ENCODE results near the gene CTDSPL2. TPM values are rescaled to one million over a fixed set of nuclear protein-coding genes. Genes with fewer than 3 reads are reported as not detected.

The CTDSPL2 gene
- total and polyA plus RNA-seq, 2 of the 8 experiments (the other 6 are each of a cell fraction or from before 2014, with no cell fraction given): 25.2 to 64.7 TPM

DNA sequence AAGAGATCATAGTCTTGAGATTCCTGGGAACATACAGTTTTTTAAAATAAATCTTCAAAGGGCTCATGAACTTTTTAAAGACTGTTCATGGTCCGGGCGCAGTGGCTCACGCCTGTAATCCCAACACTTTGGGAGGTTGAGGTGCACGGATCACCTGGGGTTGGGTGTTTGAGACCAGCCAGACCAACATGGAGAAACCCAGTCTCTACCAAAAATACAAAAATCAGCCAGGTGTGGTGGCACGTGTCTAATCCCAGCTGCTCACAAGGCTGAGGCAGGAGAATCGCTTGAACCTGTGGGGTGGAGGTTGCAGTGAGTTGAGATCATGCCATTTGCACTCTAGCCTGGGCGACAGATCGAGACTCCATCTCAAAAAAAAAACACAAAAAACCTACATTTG lies 68.1 kb downstream of the CTDSPL2 start:
- no peak overlapping the region for H2BK15ac ChIP-seq (ENCODE audit: low read length)
- no peak overlapping the region for H3K9ac ChIP-seq (replicated peaks in 1 of 4; ENCODE audit: extremely low read depth in 1 of 4, low read depth in 3 of 4, low read length in 3 of 4)
- no peaks in the 10 kb centered on the region for H3K79me1 ChIP-seq (ENCODE audit: low read depth, low read length)
- DNase-seq (ENCODE audit: low read depth in 1 of 2, low spot score in 2 of 2) (no peak), FAIRE-seq (no peak)
- H2AFZ ChIP-seq (ENCODE audit: low read length): no peak overlapping the region
- no peak overlapping the region for H2BK120ac ChIP-seq (replicated peaks; ENCODE audit: low read depth, low read length)
- H4K91ac ChIP-seq (replicated peaks; ENCODE audit: insufficient read length, low read length): no peak overlapping the region
- H4K8ac ChIP-seq (ENCODE audit: extremely low read depth, insufficient read depth, low read length): no peak overlapping the region
- H3K56ac ChIP-seq (replicated peaks; ENCODE audit: insufficient read length, low read depth, low read length): no peak overlapping the region
- ChIA-PET CTCF (ENCODE audit: partially characterized antibody) (no interaction called here), POLR2A (ENCODE audit: partially characterized antibody) (interaction anchor here (1.6 kb wide), 1 partner anchor 8 kb away, joined by 4 read pairs; no protein-coding TSS in a partner anchor)
- no peak overlapping the region for H3K23ac ChIP-seq (ENCODE audit: insufficient read length)
- H3K18ac ChIP-seq (ENCODE audit: extremely low read depth, low read length): no peak overlapping the region
- H3K4ac ChIP-seq (replicated peaks; ENCODE audit: insufficient read length, low read depth, low read length): no peak overlapping the region
- H3K4me1 ChIP-seq (replicated peaks in 1 of 4; ENCODE audit: control insufficient read depth in 3 of 4, insufficient read depth in 4 of 4, low read length in 3 of 4): no peaks in the 10 kb centered on the region
- peaks cover 0 to 4% of the 10 kb centered on the region in 2 experiments for H4K20me1 ChIP-seq (replicated peaks in 1 of 2; ENCODE audit: control insufficient read depth in 1 of 2, insufficient read depth in 2 of 2, low read length in 2 of 2)
- H2BK5ac ChIP-seq (ENCODE audit: low read depth, low read length): no peak overlapping the region
- 99% methylated on average over 8 of the region's 8 CpGs; no CpG with 5 or more reads in 1 of the 2 experiments for WGBS, 2 experiments (ENCODE audit: extremely low coverage in 1 of 2, insufficient coverage in 1 of 2, insufficient read length in 1 of 2, insufficient replicate concordance in 2 of 2, low coverage in 1 of 2, low lambda C conversion rate in 2 of 2, missing lambda C conversion rate in 1 of 2)
- no peak overlapping the region for H3K4me2 ChIP-seq (ENCODE audit: insufficient read depth in 1 of 2, low read depth in 2 of 2, low read length in 2 of 2)
- H3K14ac ChIP-seq (ENCODE audit: insufficient read length): no peak overlapping the region
- no peak overlapping the region for H4K5ac ChIP-seq (ENCODE audit: insufficient read length, low read depth, low read length)
- no peaks in the 10 kb centered on the region for H3K23me2 ChIP-seq (ENCODE audit: low read depth, low read length)
- no peaks in the 10 kb centered on the region for H3K79me2 ChIP-seq (ENCODE audit: control insufficient read depth in 1 of 2, insufficient read depth in 2 of 2, low read length in 2 of 2)
- H3K27me3 ChIP-seq (replicated peaks in 1 of 4; ENCODE audit: control insufficient read depth in 3 of 4, extremely low read depth in 1 of 4, insufficient read depth in 3 of 4, low read length in 3 of 4): no peaks in the 10 kb centered on the region
- no peak overlapping the region for H3K27ac ChIP-seq (ENCODE audit: low read depth, low read length)
- no peak overlapping the region for H2AK5ac ChIP-seq (ENCODE audit: low read depth, low read length)
- no peaks in the 10 kb centered on the region for H3K9me3 ChIP-seq (ENCODE audit: insufficient read depth in 2 of 2, low read depth in 1 of 2, low read length in 1 of 2)
- H2BK12ac ChIP-seq (ENCODE audit: low read depth, low read length): no peak overlapping the region
- TF ChIP-seq, protein P1, sequence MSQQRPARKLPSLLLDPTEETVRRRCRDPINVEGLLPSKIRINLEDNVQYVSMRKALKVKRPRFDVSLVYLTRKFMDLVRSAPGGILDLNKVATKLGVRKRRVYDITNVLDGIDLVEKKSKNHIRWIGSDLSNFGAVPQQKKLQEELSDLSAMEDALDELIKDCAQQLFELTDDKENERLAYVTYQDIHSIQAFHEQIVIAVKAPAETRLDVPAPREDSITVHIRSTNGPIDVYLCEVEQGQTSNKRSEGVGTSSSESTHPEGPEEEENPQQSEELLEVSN (IDR thresholded peaks at IDR 0.05): no peak
- no peak for TF ChIP-seq USF2 (IDR thresholded peaks at IDR 0.05; ENCODE audit: low read length)
- no peak for TF ChIP-seq EP300 (IDR thresholded peaks at IDR 0.05; ENCODE audit: borderline replicate concordance in 1 of 2, low read depth in 2 of 2, low read length in 2 of 2)
- TF ChIP-seq ATF3 (IDR thresholded peaks at IDR 0.05; ENCODE audit: insufficient read depth, low read depth, low read length): no peak
- TF ChIP-seq PHF8 (conservative IDR thresholded peaks at IDR 0.05; ENCODE audit: low read depth, low read length): no peak
- no peak for TF ChIP-seq ATF2 (IDR thresholded peaks at IDR 0.05; ENCODE audit: low read length)
- no peak for TF ChIP-seq SIN3A (conservative IDR thresholded peaks at IDR 0.05 in 1 of 2, IDR thresholded peaks at IDR 0.05 in 1 of 2; ENCODE audit: low read depth in 1 of 2, low read length in 2 of 2)
- no peak overlapping the region for H3K4me3 ChIP-seq (ENCODE audit: extremely low read depth in 1 of 4, insufficient read depth in 2 of 4, low read depth in 3 of 4, low read length in 4 of 4)
- no peak overlapping the region for H2BK20ac ChIP-seq (ENCODE audit: low read length)
- peaks cover 8 to 67% (median 22%) of the 10 kb centered on the region in 4 experiments for H3K36me3 ChIP-seq (ENCODE audit: control insufficient read depth in 2 of 4, insufficient read depth in 4 of 4, low read length in 3 of 4)
